Measurements from ENCODE around the gene GYS2.

- TF ChIP-seq CTCF (conservative IDR thresholded peaks at IDR 0.05; ENCODE audit: low read depth, low read length) (no peak), RAD21 (IDR thresholded peaks at IDR 0.05; ENCODE audit: low read length) (no peak), CEBPB (IDR thresholded peaks at IDR 0.05; ENCODE audit: low read depth, low read length) (no peak), BHLHE40 (IDR thresholded peaks at IDR 0.05; ENCODE audit: low read depth, low read length) (no peak), POLR2A (IDR thresholded peaks at IDR 0.05; ENCODE audit: low read depth, low read length) (no peak), MXI1 (IDR thresholded peaks at IDR 0.05; ENCODE audit: borderline replicate concordance, low read depth, low read length) (no peak)
These were observed 98.8 kb downstream of the GYS2 start for GRCh38 chr12:21505888-21506287.

Data from IMR-90 (cell line).